ENCODE results near the gene ZNF346. TPM values are rescaled to one million over a fixed set of nuclear protein-coding genes. Genes with fewer than 3 reads are reported as not detected.

Gene ZNF346
- total RNA-seq, 1 experiment from 2014 or later: 18.4 TPM

DNA sequence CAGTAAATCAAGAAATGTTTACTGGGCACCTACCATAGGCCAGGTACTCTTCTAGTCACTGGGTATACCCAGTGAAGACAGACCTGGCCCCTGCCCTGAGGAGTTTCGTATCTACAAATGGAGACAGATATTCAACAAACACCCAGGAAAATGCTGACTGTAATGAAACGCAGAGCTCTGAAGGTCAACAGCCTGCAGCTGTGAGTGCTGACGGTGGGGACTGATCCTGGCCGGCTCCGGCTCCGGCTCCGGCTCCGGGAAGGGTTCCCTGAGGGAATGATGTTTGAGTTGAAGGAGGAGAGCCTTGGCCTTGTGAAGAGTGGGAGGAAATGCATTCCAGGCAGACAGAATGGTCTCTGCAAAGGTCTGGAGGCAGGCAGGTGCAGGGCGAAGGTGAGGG lies 87.3 kb downstream of the ZNF346 start:
- Mint-ChIP-seq H3K4me1 (peaks cover 7% of the 10 kb centered on the region), H3K27me3 (ENCODE audit: low read depth) (no peaks in the 10 kb centered on the region; the same call in 1 of the 2 replicates), H3K36me3 (no peaks in the 10 kb centered on the region), H3K4me3 (no peak overlapping the region), H3K9me3 (no peaks in the 10 kb centered on the region), H3K27ac (no peak overlapping the region; the same call in none of the 2 replicates)
- no peak for DNase-seq (ENCODE audit: low spot score)
- POLR2A ChIA-PET: no interaction called here
- TF ChIP-seq NR3C1 (CRISPR knock-in tag; conservative IDR thresholded peaks at IDR 0.05; ENCODE audit: low read depth): no peak
- TF ChIP-seq, protein P1, sequence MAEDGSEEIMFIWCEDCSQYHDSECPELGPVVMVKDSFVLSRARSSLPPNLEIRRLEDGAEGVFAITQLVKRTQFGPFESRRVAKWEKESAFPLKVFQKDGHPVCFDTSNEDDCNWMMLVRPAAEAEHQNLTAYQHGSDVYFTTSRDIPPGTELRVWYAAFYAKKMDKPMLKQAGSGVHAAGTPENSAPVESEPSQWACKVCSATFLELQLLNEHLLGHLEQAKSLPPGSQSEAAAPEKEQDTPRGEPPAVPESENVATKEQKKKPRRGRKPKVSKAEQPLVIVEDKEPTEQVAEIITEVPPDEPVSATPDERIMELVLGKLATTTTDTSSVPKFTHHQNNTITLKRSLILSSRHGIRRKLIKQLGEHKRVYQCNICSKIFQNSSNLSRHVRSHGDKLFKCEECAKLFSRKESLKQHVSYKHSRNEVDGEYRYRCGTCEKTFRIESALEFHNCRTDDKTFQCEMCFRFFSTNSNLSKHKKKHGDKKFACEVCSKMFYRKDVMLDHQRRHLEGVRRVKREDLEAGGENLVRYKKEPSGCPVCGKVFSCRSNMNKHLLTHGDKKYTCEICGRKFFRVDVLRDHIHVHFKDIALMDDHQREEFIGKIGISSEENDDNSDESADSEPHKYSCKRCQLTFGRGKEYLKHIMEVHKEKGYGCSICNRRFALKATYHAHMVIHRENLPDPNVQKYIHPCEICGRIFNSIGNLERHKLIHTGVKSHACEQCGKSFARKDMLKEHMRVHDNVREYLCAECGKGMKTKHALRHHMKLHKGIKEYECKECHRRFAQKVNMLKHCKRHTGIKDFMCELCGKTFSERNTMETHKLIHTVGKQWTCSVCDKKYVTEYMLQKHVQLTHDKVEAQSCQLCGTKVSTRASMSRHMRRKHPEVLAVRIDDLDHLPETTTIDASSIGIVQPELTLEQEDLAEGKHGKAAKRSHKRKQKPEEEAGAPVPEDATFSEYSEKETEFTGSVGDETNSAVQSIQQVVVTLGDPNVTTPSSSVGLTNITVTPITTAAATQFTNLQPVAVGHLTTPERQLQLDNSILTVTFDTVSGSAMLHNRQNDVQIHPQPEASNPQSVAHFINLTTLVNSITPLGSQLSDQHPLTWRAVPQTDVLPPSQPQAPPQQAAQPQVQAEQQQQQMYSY (CRISPR knock-in tag; IDR thresholded peaks at IDR 0.05): peak; percentile 80; the same call in 1 of the 2 replicates
- CTCF ChIA-PET: interaction anchor here (1.2 to 7.5 kb wide), 7 partner anchors 11 to 452 kb away, joined by 4 to 156 read pairs (median 6); partner anchors contain the start of gene FGFR4
- no peak for ATAC-seq

DNA sequence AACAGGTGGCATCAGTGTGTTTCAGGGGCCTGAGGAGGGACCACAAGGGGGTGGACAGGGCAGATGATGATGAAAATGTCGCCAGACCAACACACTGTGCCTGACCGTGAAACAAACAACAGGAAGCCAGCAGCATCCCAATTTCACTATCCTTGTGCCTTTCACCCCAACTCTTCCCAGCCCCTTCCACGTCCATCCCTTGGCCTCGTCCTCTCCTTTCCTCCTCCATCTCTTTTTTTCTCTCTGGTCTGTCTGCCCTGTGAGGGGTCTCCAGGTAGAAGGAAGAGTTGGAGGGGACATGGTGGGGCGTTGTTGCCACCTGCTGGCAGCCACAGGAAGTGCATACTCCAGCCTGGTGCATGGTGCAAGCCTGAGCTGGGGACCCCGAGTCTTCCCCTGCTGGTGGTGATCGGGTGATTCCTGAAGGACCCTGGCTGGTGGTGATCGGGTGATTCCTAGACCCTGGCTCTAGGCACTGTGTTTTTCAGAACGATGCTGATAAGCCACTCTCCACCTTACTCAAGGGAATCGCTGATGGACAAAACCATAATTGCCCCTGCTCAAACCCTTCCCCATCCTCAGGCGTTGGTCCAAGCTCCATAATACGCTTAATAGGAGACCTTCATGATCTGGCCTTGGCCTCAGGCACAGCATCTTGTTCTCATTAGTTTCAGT lies 89.4 kb downstream of the ZNF346 start:
- peak; percentile 85 for ATAC-seq
- Mint-ChIP-seq H3K27ac (no peak overlapping the region), H3K27me3 (ENCODE audit: low read depth) (peaks cover 5% of the 10 kb centered on the region), H3K36me3 (no peaks in the 10 kb centered on the region), H3K4me3 (no peak overlapping the region), H3K4me1 (peaks cover 11% of the 10 kb centered on the region), H3K9me3 (no peaks in the 10 kb centered on the region)
- TF ChIP-seq HMGA2 (CRISPR knock-in tag; IDR thresholded peaks at IDR 0.05): no peak
- TF ChIP-seq, protein P2, sequence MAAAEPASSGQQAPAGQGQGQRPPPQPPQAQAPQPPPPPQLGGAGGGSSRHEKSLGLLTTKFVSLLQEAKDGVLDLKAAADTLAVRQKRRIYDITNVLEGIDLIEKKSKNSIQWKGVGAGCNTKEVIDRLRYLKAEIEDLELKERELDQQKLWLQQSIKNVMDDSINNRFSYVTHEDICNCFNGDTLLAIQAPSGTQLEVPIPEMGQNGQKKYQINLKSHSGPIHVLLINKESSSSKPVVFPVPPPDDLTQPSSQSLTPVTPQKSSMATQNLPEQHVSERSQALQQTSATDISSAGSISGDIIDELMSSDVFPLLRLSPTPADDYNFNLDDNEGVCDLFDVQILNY (CRISPR knock-in tag; IDR thresholded peaks at IDR 0.05): no peak
- no peak for TF ChIP-seq MYBL2 (CRISPR knock-in tag; IDR thresholded peaks at IDR 0.05)
- no peak for TF ChIP-seq ATF1 (CRISPR knock-in tag; IDR thresholded peaks at IDR 0.05)
- no peak for TF ChIP-seq FOXP1 (CRISPR knock-in tag; IDR thresholded peaks at IDR 0.05; ENCODE audit: borderline replicate concordance)
- TF ChIP-seq, protein P3, sequence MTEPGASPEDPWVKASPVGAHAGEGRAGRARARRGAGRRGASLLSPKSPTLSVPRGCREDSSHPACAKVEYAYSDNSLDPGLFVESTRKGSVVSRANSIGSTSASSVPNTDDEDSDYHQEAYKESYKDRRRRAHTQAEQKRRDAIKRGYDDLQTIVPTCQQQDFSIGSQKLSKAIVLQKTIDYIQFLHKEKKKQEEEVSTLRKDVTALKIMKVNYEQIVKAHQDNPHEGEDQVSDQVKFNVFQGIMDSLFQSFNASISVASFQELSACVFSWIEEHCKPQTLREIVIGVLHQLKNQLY (CRISPR knock-in tag; IDR thresholded peaks at IDR 0.05): no peak
- peak; percentile 34; the same call in 1 of the 2 replicates for TF ChIP-seq ETV6 (CRISPR knock-in tag; IDR thresholded peaks at IDR 0.05)
- TF ChIP-seq ZNF423 (CRISPR knock-in tag; IDR thresholded peaks at IDR 0.05): no peak
- TF ChIP-seq, protein P1 (CRISPR knock-in tag; IDR thresholded peaks at IDR 0.05): peak; percentile 52; the same call in 1 of the 2 replicates
- TF ChIP-seq, protein P4, sequence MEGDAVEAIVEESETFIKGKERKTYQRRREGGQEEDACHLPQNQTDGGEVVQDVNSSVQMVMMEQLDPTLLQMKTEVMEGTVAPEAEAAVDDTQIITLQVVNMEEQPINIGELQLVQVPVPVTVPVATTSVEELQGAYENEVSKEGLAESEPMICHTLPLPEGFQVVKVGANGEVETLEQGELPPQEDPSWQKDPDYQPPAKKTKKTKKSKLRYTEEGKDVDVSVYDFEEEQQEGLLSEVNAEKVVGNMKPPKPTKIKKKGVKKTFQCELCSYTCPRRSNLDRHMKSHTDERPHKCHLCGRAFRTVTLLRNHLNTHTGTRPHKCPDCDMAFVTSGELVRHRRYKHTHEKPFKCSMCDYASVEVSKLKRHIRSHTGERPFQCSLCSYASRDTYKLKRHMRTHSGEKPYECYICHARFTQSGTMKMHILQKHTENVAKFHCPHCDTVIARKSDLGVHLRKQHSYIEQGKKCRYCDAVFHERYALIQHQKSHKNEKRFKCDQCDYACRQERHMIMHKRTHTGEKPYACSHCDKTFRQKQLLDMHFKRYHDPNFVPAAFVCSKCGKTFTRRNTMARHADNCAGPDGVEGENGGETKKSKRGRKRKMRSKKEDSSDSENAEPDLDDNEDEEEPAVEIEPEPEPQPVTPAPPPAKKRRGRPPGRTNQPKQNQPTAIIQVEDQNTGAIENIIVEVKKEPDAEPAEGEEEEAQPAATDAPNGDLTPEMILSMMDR (IDR thresholded peaks at IDR 0.05): peak; percentile 97
- TF ChIP-seq, protein P5, sequence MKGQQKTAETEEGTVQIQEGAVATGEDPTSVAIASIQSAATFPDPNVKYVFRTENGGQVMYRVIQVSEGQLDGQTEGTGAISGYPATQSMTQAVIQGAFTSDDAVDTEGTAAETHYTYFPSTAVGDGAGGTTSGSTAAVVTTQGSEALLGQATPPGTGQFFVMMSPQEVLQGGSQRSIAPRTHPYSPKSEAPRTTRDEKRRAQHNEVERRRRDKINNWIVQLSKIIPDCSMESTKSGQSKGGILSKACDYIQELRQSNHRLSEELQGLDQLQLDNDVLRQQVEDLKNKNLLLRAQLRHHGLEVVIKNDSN (CRISPR knock-in tag; IDR thresholded peaks at IDR 0.05): no peak
- TF ChIP-seq ZNF138 (CRISPR knock-in tag; conservative IDR thresholded peaks at IDR 0.05): no peak
- ChIA-PET CTCF (interaction anchor here (0.5 to 7.5 kb wide), 66 partner anchors 10 to 533 kb away, joined by 3 to 156 read pairs (median 4); partner anchors contain the start of genes FGFR4, GRK6, HK3 and NSD1), POLR2A (interaction anchor here (1.0 kb wide), 1 partner anchor 29 kb away, joined by 4 read pairs; no protein-coding TSS in a partner anchor)
- peak; percentile 94 for DNase-seq (ENCODE audit: low spot score)

Measured in WTC11 (cell line).